ENCODE data around the gene PARP8. TPM values are rescaled to one million over a fixed set of nuclear protein-coding genes. Genes with fewer than 3 reads are reported as not detected.

PARP8 gene
- total RNA-seq, 1 donor from 2014 or later = 30.4 TPM

DNA sequence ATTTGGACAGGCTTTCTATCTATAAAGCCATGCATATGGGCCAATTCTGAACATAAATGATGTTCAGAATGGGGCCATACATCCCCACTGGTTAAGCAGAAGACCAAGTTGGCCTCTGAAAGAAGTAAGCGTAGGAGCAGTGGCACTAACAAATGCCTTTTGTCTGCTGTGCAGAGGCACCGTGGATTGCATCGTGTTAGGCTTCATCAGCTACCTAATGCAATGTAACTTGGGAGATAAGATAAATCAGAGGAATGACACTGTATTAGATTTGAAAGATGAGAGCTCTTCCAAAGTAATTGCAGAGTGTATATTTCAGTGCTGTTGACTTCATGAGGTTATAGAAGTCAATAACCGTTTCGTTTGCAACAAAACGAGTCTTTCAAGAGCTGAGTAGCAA, 148.1 kb downstream of the PARP8 start:
- ATAC-seq (no peak), DNase-seq (ENCODE audit: low spot score) (no peak)
- intact Hi-C loops (cut with DNase I) = no loop called here

DNA sequence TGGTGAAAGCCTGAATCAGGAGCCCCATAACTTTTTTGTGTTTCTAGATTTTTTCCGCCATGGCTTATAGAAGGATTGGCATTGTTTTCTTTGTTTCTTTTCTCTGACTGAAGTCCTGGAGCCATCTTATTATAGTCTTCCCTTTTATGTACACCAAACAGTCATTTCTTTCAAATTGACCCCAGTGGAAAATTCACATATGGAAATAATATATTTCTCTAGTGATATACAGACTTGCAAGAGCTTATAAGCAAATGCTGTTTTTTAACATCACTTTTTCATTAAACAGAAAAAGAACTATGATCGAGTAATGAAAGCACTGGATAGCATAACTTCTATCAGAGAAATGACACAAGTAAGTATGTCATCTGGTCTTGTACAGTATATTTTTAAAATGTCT, 155.6 kb downstream of the PARP8 start:
- ATAC-seq = no peak
- intact Hi-C loops (cut with DNase I) = no loop called here
- no peak for DNase-seq (ENCODE audit: low spot score)

DNA sequence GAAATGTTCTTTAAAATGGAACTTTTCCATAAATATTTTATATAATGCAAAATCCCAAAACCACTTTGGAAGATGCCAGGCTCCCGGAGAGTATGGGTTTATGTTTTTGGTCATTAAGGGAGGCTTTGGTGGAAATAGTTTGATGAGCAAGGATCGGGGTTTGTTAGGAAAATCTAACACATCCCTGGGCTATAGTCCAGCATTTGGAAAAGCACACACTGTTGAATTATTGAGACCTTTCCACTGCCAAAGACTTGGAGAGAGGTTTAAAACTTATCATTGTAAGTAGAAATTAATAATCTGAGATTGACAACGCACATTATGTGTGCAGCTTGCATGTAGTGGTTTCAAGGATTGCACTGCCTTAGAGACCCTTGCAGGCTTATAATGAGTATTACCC, 156.3 kb downstream of the PARP8 start:
- intact Hi-C loops (cut with DNase I) = no loop called here
- no peak for DNase-seq (ENCODE audit: low spot score)
- ATAC-seq = no peak

DNA sequence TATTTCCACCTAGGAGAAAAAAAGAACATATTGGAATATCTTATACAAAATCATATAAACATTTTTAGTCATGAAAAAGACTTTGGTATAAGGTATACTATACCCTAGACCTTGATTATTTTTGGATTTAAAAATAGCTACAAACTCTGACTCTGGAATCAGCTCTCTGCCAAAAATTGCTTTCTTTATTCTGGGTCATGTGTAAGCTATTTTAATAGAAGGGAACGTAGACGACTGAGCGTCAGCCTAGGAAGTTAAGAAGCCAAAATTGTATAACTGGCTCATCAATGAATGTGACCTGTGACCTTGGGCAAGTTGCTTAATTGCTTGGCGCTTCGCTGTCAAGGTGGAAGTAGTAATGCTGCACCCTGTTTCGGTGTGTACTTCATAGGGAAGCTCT, 157.1 kb downstream of the PARP8 start:
- no peak for DNase-seq (ENCODE audit: low spot score)
- ATAC-seq = no peak
- intact Hi-C loops (cut with DNase I) = no loop called here

DNA sequence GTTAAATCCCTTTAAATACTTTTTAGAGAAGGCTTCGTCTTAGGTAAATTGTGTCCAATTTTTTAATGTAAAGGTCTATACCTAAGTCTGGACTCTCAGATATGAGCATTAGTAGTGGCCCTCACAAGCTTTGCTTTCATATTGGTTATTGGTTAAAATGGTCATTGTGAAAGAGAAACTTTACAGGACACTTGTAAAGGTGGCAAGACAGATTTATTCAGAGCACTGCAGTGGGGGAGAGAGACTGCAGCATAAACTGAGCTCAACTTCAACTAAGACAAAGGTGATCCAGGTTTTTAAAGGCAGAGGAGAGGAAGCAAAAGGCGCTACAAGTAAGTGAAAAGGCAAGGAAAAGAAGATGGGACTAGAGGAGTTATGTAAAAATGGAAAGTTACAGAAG, 157.7 kb downstream of the PARP8 start:
- intact Hi-C loops (cut with DNase I) = no loop called here
- ATAC-seq = no peak

DNA sequence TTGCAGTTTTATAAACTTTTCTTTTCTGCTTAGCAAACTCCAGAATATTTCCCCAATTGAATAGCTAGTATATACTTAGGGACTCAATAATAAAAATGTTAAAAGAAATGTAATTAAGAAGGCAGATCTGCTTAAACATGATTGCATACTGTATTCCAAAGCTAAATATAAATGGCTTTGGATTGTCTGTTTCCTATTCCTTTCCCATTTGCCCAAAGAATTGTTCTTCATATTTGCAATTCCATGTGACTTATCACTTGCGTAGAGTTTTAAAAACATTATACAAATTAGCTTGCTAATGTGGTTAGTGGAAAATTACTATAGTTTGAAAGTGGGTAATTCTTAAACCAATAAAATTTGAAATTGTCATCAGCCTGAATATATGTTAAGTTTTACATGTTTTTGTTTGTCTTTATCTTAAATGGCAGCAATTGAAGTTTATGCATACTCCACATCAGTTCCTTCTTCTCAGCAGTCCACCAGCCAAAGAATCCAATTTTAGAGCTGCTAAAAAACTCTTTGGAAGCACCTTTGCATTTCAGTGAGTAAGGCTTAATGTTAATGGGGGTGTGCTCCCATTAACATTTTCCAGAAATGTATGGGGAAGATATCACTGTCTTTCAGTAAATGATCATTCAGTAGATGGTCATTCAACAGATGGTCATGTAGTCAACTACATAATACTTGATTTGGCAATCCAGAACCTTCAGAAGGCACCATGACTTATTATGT, 161.2 kb downstream of the PARP8 start:
- ATAC-seq (no peak), DNase-seq (ENCODE audit: low spot score) (no peak)
- intact Hi-C loops (cut with DNase I) = no loop called here

More for the DNA sequence above, 157.7 kb downstream of the PARP8 start:
- no peak for DNase-seq (ENCODE audit: low spot score)

DNA sequence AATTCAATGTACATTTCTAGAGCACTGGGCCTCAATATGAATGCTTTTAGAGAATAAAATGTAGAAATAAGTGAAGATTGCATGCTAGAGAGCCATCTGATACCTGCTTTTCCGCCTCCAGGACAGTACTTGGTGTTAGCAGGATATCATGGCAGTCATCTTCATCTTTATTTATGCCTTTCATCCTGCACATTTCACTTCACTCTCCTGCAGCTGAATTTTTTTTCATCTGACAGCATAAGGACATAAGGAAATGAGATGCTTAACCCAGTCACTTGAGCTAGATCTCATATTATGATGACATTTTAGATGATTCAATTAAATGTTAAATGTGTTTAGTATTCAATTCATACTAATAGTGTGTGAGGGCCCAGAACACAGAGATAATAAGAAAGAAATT, 162.6 kb downstream of the PARP8 start:
- no peak for DNase-seq (ENCODE audit: low spot score)
- intact Hi-C loops (cut with DNase I) = no loop called here
- no peak for ATAC-seq

DNA sequence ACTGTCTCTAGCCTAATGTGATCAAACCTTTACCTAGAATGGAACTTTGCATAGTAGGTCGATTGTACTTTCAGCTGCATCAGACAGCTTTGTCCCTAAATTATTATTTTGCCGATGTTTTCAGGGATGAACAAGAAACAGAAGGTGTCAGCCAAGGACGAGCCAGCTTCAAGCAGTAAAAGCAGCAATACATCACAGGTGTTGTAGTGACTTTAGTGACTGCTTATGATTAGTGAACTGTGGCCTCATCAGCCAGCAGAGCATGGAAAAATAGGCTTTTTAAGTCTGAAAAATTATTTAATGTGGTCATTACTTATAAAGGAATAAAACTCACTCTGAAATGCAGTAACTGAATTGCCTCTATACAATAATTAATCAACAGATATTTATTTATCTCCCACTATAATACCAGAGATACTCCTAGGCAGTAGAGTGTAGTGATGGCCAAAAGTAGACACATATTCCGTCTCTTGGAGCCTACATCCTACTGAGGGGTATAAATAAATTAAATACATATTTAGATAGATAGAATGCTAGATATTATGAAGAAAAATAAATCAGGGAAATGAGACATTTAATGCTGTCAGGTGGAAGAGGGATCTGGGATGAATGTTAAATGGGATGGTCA, 166.3 kb downstream of the PARP8 start:
- intact Hi-C loops (cut with DNase I) = no loop called here
- no peak for DNase-seq (ENCODE audit: low spot score)
- no peak for ATAC-seq

DNA sequence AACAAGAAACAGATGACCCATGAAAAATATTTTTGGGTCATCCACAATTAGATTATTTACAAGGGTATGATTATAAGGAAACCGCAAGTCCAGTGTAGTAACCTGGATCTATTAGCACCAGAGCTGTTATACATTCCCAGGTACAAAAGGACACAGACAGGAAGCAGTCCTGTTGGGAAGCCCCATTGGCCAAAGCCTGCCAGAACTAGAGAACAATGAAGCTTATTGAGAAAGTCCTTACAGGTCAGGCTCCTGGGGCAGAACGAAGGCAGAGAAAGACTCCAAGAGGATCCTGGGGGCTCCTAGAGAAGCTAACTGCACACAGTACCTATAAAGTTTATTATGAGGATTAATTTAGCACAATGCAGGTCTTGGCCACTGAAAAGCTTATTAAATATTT, 169.9 kb downstream of the PARP8 start:
- ATAC-seq = no peak
- no peak for DNase-seq (ENCODE audit: low spot score)
- intact Hi-C loops (cut with DNase I) = no loop called here

DNA sequence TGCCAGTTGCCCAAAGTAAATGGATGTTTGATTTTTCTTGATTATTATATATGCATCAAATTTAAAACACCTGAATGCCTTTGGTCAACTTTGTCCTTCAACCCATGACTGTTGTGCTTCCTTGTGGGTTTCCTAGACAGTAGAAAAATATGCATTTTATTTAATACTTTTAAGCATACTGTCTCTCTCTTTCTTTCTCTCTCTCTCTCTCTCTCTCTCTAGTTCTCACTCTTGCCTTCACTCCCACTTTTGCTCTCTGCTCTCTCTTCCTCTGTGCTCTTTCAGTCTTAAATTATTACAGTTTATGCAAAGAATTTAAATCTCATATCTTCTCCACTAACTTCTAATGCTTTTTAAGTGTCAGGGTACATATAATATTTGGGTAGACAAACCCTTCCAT, 173.0 kb downstream of the PARP8 start:
- ATAC-seq (no peak), DNase-seq (ENCODE audit: low spot score) (no peak)
- intact Hi-C loops (cut with DNase I) = no loop called here

DNA sequence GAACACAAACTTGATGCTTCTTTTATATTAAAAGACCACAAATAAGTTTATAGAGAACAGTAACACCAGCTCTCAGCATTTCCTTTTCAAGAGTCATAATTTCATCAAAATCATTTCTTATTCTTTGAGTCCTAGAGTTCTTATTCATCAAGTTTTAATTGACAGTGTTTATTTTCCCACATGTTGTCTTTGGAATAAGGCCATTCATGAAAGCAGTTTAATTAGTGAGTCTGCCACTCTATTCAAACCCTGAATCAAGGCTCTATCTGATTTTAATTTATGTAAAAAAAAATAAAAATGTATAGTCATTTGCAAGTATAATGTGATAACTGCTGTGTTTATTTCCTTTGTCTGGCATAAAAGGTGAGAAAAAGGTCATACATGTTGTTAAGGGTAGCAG, 176.7 kb downstream of the PARP8 start:
- ATAC-seq (no peak), DNase-seq (ENCODE audit: low spot score) (no peak)
- intact Hi-C loops (cut with DNase I) = no loop called here

DNA sequence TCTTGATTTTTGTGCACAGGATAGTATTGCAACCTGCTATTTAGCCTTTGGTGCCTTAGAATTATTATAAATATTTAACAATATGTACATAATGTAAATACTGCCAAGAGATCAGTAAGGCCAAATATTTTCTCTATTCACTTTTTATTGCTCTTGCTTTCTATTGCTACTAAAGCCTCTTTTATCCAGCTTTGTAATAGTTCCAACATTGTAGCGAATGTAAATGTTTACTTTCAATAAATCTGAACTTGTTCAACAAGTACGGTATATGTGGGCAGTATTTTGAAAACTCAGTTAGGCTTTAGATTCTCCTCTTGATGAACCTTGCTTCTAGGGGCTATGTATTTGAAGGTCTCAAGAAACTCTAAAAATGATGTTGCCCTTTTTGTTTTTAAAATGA, 179.8 kb downstream of the PARP8 start:
- no peak for DNase-seq (ENCODE audit: low spot score)
- no peak for ATAC-seq
- intact Hi-C loops (cut with DNase I) = no loop called here

DNA sequence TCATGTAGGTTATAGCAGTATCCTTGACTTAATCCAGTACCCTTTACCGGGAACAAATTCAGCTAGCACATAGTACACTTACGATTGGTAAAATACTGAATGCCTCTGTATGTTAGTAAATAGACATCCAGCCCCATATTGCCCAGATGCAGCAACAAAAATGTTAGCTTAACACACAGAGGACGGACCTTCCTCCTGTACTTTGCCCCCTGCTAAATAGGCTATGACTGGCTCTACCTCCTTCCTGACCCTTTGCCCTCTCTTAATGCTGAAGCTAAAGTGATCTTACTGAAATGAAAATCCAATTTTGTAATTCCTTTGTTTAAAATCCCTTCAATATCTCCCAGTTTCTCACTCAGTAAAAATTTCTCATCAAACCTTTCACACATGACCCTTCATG, 183.1 kb downstream of the PARP8 start:
- intact Hi-C loops (cut with DNase I) = no loop called here
- DNase-seq (ENCODE audit: low spot score) (no peak), ATAC-seq (no peak)

DNA sequence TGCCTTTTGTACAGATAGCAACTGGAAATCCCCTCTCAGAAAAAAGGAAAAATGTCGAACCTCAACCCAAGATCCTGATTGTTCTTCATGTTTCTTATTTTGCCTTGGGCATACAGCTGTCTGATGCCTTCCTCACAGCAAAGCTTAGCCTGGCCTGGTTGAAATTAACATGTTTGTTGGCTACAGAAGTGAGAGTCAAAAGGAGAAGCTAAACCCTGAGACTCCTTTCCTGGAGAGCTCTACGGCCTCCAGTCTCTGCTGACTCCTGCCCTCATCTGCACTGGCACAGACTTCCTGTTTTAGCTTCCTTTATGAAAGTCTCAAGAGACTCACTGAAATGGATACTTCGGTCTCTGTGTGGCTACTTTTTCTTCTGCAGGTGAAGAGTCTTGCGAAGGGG, 186.7 kb downstream of the PARP8 start:
- no peak for DNase-seq (ENCODE audit: low spot score)
- peak; percentile 84 for ATAC-seq
- intact Hi-C loops (cut with DNase I) = no loop called here

DNA sequence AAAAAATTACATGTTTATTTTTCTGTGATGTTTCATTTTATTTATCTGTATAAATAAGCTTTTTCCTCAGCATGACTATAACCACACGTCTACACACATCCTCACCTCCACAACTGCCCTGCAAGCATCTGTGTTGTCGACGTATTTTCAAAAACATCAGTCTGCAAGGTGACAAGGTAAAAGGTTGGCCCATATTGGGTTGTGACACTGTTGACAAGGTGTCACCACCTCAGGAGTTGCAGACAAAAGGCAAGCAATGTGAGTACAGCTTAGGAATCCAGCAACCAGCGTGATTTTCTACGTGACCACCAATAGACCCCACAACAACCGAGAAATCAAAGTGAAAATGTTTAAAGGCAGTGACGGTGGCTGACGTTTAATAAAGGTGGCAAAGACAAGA, 187.6 kb downstream of the PARP8 start:
- DNase-seq (ENCODE audit: low spot score) (no peak), ATAC-seq (no peak)
- intact Hi-C loops (cut with DNase I) = no loop called here

DNA sequence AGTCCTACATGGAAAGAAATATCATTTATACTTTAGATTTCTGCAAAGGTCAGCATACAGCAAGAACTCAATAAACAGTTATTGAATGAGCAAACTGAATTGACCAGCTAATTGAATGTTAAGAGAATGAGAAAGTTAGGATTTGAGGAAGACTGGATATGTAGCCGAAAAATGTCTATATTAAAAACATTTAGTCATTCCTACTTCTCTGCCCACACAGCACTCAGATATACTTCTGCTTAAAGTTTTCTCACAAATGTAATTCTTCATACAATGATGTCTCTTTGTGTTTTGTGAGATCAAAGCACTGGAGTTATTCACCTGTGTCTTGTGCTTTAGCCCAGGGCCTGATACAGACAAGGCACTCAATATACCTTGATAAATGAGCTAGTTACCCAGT, 188.6 kb downstream of the PARP8 start:
- intact Hi-C loops (cut with DNase I) = no loop called here
- no peak for ATAC-seq

DNA sequence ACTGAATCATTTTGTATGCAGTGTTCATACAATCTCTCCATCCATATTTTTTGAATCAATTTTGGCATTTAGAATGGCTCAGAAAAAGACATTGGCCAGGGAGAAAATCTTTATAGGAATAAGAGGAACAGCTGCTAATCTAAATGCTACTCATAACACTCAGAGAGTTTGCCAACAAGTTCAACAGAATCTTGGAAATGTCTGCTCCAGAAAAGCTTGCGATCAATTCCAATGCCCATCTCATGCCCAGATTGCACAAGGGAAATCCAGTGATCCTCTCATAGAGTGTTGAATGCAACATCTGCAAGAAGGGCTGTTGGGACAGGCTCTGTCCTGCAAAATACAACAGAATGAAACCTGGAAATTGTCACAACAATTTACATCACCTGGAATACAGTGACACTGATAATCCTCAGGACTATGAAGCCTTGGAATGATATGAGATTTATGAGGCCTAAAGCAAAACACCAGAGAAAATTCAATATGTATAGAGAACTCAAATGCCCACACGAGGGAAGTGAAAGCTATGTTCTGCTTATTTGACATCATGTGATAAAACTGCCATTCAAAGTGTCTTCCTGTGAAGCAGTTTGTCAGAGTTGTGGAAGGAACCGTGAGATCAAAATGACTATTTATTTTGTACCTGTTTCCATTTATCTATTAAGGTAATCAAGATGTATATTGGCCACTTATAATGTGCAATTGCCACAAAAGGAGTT, 190.1 kb downstream of the PARP8 start:
- DNase-seq (ENCODE audit: low spot score) (no peak), ATAC-seq (no peak)
- intact Hi-C loops (cut with DNase I) = no loop called here

More for the DNA sequence above, 188.6 kb downstream of the PARP8 start:
- no peak for DNase-seq (ENCODE audit: low spot score)

DNA sequence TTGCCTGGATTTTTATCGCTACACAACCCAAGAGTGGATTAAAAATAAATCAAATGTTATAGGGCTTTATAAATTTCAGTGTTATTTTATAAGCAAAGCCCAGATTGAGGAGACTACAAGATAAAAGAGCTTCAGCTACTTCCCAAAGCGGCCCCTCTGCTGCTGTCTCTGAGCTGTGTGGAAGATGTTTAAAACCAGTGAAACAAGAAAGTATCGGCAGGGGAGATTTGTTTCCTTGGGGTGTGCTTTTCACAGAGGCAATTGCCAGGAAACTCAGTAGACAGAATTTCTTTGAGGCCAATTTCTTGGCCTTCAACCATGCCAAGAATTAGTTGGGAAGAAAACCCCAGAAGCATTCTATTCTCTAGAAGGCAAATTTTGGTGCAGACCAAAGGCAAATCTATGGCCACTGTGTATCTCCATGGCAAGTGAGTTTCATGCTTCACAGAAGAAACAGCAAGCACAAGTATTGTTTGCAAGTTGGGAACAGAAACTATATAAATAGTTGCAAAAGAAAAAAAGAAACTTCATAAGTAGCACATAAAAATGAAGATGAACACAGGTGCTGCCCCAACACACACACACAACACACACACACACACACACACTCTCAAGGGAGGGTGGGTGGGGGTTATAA, 197.2 kb downstream of the PARP8 start:
- no peak for ATAC-seq
- intact Hi-C loops (cut with DNase I) = no loop called here
- DNase-seq (ENCODE audit: low spot score) = no peak

DNA sequence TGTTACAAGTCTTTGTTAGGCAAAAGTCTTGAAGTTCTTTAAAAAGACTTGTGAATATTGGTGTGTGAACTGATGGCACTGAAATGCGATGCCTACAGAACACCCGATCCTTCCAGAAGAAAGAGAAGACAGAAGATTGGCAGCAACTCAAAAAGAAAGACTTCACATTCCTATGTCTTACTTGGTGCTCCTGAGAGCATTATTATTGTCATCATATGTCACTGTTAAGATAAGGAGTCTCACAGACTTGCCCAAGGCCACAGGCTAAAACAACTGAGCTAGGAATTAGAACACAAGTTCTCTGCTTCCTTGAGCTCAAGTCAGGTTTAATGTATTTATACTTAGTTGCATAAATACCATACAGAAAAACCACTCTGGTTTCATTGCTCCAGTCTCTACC, 198.0 kb downstream of the PARP8 start:
- intact Hi-C loops (cut with DNase I) = no loop called here
- DNase-seq (ENCODE audit: low spot score) = no peak
- no peak for ATAC-seq

DNA sequence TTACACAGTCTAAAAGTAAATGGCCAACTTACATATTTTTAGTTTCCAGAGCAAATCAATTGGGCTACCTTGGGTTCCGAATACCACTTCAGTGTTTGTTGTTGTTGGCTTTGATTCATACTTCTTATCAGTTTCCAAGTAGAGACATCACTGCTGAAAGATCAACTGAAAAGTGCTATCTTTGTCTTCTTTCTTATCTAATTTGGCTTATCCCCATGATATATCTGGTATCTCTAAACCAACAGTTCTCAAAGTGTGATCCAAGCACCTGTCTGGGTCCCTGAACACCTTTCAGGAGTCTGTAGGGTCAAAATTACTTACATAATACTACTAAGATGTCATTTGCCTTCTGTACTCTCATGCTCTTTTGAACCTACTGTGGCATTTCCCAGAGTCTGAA, 200.0 kb downstream of the PARP8 start:
- intact Hi-C loops (cut with DNase I) = no loop called here
- DNase-seq (ENCODE audit: low spot score) (no peak), ATAC-seq (no peak)
